Measurements from ENCODE around the gene SLC46A2.

Gene SLC46A2, protein sequence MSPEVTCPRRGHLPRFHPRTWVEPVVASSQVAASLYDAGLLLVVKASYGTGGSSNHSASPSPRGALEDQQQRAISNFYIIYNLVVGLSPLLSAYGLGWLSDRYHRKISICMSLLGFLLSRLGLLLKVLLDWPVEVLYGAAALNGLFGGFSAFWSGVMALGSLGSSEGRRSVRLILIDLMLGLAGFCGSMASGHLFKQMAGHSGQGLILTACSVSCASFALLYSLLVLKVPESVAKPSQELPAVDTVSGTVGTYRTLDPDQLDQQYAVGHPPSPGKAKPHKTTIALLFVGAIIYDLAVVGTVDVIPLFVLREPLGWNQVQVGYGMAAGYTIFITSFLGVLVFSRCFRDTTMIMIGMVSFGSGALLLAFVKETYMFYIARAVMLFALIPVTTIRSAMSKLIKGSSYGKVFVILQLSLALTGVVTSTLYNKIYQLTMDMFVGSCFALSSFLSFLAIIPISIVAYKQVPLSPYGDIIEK

DNA sequence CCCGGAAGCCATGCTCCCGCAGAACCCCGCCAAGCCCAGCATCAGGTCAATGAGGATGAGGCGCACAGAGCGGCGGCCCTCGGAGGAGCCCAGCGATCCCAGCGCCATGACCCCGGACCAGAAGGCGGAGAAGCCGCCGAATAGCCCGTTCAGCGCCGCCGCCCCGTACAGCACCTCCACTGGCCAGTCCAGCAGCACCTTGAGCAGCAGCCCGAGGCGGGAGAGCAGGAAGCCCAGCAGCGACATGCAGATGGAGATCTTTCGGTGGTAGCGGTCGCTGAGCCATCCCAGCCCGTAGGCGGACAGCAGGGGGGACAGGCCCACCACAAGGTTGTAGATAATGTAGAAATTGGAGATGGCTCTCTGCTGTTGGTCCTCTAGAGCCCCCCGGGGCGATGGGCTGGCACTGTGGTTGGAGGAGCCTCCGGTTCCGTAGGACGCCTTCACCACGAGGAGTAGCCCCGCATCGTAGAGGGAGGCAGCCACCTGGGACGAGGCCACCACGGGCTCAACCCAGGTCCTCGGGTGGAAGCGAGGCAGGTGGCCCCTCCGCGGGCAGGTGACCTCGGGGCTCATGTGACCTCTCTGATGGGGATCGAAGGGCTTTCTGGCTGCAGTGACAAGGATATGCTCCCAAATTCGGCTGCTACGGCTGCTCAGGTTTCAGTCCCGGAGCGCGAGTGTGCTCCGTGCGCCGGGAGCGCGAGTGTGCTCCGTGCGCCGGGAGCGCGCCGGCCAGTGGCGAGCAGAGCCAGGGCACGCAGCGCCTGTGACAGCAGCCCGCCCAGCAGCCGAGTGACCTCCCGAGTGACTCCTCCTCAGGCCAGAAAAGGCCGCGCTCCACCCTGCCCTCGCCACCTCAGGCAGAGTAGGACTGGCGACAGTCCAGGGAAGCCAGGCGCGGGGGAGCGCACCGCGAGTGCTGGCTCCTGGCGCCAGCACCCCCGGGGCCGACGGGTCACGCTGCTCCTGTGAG, at the start of gene SLC46A2:
TSS of gene SLC46A2 (minus strand) at position 771 of the 976 bp plus-strand sequence. CDS start at position 576, 195 bp downstream.
- FAIRE-seq, result no peak
- no peak for DNase-seq (ENCODE audit: insufficient read length, low spot score)

DNA sequence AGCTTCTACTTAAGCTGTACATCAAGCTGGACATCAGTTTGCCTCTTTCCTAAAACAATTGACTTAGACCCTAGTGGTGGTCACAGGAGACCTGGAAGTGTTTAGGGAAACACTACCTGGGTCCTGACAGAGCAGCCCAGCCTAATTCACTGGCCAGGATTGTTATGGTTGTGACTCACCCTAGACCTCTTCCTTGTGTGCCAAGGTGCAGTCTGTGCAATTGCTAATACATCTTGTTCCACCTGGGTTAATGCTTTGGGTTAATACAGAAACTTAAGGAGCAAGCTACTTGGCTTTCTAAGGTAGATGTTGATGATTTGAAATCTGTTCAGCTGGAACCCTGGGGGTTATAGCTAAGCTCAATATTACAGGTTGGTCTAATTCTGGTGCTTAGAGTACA, 48.7 kb upstream of the SLC46A2 start:
- no peak for FAIRE-seq
- no peak for DNase-seq (ENCODE audit: insufficient read length, low spot score)

GRCh38 chr9:112933696-112934095, 43.0 kb upstream of the SLC46A2 start:
- no peak for DNase-seq (ENCODE audit: insufficient read length, low spot score)
- no peak for FAIRE-seq

DNA sequence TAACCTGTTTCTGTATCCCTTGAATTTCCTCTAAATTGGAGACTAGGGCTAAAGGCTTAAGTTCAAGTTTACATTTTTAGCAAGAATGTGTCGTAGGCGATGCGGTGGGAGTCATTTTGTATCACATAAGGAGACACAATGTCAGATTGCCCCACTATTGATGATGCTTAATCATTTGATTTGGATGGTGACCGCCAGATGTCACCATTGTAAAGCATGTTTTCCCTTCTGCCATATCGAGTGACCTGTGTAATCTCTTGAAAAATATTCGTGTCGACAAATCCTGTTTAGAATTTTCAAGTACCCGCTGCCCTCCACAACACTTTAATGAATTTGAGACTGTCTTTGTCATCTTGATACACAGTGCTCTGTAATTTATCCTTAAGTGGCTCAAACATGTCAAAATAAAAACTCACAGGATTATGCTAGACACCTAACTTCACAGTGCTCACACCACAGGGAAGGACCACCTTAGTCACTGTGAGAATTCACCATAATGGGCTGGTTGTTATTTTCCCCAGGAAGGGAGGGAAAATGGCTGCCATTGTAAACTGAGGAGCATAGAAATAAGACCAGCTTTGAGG, 34.5 kb upstream of the SLC46A2 start:
- DNase-seq (ENCODE audit: insufficient read length, low spot score), result peak; percentile 27
- no peak for FAIRE-seq

- FAIRE-seq (no peak), DNase-seq (ENCODE audit: insufficient read length, low spot score) (peak; percentile 19)
Observed at GRCh38 chr9:112921549-112921948, 30.9 kb upstream of the SLC46A2 start.

- FAIRE-seq, result no peak
- no peak for DNase-seq (ENCODE audit: insufficient read length, low spot score)
Observed at GRCh38 chr9:112917987-112918362, 27.3 kb upstream of the SLC46A2 start.

DNA sequence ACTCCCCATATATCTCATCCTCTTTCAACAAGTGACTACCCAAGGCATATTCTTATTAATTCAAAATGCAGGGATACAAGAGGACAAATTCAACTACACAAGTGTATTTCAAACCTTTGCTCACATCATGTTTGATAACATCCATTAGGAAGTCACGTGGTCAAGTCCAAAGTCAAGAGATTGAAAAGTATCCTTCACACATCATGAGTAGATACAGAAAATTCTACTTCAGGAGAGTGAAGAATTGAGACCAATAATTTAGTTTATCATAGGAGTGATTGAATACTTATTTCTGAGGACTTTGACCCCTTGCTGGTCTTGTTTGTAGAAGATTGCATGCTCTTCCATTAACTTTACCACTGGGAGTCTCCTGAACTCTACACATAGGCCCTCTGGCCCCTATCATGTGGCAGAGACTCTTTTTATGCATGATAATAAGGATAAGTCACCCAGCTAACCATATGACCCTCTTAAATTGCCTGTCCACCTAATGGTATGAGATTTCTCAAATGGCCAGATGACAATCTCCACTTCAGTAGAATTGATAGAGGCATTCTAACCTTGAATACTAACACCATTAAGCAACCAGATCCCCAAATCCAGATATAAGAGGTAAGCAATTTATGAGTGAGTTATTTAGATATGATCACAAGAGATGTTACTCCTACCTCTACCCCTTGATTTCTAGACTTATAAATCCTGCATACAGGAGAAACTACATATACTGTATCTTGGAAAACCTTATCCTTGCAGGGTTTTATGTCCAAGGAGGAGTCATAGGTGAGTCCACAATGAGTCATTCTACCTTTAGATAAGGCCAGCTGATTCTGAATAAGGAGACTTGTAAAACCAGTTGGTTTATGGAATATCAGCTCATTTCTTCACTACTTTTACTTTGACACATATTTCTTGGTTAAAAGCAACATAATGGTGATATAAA, 26.6 kb upstream of the SLC46A2 start:
- no peak for FAIRE-seq
- DNase-seq (ENCODE audit: insufficient read length, low spot score), result no peak

GRCh38 chr9:112914524-112914923, 23.8 kb upstream of the SLC46A2 start:
- DNase-seq (ENCODE audit: insufficient read length, low spot score) (no peak), FAIRE-seq (no peak)

GRCh38 chr9:112913326-112913725, 22.6 kb upstream of the SLC46A2 start:
- FAIRE-seq (no peak), DNase-seq (ENCODE audit: insufficient read length, low spot score) (no peak)

DNA sequence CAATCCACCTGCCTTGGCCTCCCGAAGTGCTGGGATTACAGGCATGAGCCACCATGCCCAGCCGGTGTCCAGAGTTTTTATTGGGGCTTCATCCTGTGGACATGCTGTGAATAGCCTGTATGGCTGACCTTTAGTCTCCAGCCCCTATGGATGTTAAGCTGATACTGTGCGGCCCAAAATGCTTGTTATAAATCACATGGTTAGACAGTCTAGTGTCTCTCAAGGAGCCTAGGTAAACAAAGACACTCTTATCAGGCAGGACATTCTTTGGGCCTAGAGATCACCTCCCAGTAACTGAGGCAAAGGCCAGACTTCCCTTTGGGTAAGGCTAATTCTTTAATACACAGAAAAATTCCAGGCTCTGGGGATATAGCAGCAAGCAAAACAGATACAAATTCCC, 22.0 kb upstream of the SLC46A2 start:
- FAIRE-seq (no peak), DNase-seq (ENCODE audit: insufficient read length, low spot score) (no peak)

GRCh38 chr9:112911736-112912135, 21.1 kb upstream of the SLC46A2 start:
- no peak for DNase-seq (ENCODE audit: insufficient read length, low spot score)
- no peak for FAIRE-seq

DNA sequence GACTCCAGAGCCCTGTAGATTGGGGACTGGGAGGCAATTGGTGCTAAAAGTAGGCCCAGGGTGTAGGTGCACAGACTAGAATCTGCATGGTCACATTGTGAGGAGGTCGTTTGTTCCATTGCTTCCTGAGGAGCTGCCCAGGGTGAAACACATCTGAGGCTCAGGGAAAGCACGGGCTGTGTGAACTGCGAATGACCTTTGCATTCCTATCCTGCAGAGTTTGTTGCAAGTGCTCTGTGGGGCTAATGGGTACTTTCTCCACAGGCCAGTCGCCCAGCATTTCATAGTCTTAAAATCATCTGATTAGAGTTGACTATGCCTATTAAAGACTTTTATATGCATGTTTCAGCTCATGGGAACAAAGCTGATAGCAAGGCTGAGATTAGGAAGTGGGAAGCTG, 14.4 kb upstream of the SLC46A2 start:
- DNase-seq (ENCODE audit: insufficient read length, low spot score) (no peak), FAIRE-seq (no peak)

DNA sequence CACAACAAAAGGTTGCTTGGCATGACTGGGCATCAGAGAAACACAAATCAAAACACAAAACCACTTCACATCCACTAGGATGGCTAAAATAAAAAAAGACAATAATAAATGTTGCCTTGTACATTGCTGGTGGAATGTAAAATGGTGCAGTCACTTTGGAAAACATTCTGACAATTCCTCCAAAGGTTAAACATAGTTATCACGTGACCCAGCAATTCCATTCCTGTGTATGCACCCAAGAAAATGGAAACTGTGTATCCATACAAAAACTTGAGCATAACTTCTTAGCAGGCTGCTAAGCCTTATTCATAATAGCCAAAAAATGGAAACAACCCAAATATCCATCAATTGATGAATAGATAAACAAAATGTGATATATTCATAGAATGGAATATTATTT, 10.2 kb upstream of the SLC46A2 start:
- FAIRE-seq (no peak), DNase-seq (ENCODE audit: insufficient read length, low spot score) (no peak)

DNA sequence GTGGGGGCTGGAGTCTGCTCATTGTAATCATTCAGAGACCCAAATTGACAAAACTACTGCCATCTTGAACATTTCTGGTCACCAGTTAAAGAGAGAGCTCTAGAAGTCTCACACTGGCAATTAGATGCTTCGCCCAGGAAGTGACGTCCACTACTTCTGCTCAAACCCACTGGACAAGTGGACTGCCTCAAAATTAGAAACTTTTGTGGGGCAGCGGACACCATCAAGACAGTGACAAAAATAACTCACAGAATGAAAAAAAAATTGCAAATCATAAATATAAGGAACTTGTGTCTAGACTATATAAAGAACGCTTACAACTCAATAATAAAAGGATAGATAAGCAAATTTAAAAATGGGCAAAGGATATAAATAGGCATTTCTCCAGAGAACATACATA, 9.8 kb upstream of the SLC46A2 start:
- no peak for DNase-seq (ENCODE audit: insufficient read length, low spot score)
- no peak for FAIRE-seq

- FAIRE-seq (no peak), DNase-seq (ENCODE audit: insufficient read length, low spot score) (no peak)
Observed at GRCh38 chr9:112898872-112899311, 8.2 kb upstream of the SLC46A2 start.

DNA sequence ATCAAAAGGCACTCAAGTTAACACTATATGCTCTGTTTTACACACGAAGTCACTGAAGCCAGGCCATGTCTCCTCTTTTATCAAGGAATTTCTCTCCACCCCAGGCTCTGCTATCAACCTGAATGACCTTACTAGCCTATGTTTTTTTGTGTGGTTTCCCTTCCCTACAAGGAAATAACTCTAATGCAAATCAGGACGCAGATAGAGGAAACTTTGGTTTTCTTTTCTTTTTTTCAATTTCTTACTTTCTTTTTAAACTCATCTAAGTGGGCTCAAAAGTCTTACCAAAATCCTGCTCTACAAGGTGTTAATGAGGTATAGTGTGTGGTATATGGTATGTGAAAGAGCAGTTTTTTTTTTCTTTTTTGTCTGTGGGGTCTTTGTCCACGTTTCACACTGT, 5.5 kb upstream of the SLC46A2 start:
- no peak for DNase-seq (ENCODE audit: insufficient read length, low spot score)
- FAIRE-seq, result no peak

- DNase-seq (ENCODE audit: insufficient read length, low spot score) (no peak), FAIRE-seq (no peak)
Observed at GRCh38 chr9:112894699-112895098, 4.0 kb upstream of the SLC46A2 start.

DNA sequence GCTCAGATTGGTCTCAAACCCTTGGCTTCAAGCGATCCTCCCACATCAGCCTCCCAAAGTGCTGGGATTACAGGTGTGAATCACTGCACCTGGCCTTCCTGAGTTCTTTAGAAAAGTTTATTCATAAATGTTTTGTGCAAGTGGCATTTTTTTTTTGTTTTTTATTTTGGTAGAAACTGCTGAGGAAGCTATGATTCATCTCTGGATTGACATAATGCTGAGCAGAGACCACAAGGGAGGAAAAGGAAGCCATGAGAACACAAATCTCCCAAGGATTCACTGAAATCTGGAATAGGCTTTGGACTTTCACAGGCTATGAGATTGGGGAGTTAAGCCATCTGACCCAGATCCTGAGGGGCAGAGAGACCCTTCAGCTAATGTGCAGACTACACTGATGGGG, 3.4 kb upstream of the SLC46A2 start:
- FAIRE-seq (no peak), DNase-seq (ENCODE audit: insufficient read length, low spot score) (no peak)

DNA sequence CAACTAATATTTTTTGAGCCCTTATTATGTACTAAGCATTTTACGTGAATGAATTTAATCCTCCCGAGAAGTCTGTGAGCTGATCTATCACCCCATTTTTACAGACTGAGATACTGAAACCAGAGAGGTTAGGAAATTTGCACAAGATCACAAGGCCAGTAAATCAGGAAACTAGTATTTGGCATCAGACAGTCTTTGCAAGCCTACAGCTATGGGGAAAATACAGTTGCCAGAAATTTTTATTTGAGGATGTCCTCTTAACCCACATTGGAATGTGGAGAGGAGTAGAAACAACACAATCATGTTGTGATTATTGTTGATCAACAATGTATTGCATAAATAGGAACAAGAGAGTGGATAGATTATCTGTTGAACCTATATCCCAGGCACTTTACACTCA, 2.3 kb upstream of the SLC46A2 start:
- FAIRE-seq (no peak), DNase-seq (ENCODE audit: insufficient read length, low spot score) (no peak)

DNA sequence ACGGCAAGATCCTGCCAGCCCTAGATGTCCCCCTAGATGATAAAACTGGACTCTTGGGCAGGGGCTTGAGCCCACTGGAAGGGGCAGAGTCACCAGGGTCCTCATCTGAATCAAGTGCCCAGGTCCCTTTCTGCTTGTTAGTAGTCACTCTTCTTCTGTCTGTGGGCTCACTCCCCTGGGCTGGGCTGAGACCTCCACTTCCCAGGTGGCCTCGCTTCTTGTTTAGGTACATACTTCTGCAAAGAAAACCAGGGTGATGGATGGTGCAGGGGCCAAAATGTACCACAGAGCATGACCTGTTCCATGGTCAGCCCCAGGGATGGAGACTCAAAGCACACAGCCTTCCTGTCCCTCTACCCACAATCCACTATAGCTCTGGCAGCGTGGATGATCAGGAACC, 845 bp upstream of the SLC46A2 start:
- DNase-seq (ENCODE audit: insufficient read length, low spot score) (no peak), FAIRE-seq (no peak)
